H9 (cell line): ENCODE measurements around the gene LRRIQ4. TPM values are rescaled to one million over a fixed set of nuclear protein-coding genes. Genes with fewer than 3 reads are reported as not detected.

ENCODE experiments used
- DNase-seq: peaks from one replicate; pipeline ENCODE4 v3.0.0-alpha.2; 2017
- H2AFZ ChIP-seq: one replicate; pipeline ENCODE4 v1.6.1; 2013; ENCODE audit warnings: mild to moderate bottlenecking, low read length, control low read depth, moderate library complexity
- H2AK5ac ChIP-seq: 2 replicates; pipeline ENCODE4 v1.6.1; 2013; ENCODE audit warnings: low read length, control low read depth, mixed read lengths; ENCODE audit not compliant: insufficient read length
- H2BK120ac ChIP-seq: one replicate; pipeline ENCODE4 v1.6.1; 2013; ENCODE audit warnings: low read depth, mild to moderate bottlenecking, low read length, control low read depth, inconsistent platforms; ENCODE audit not compliant: poor library complexity, severe bottlenecking
- H2BK12ac ChIP-seq: 2 replicates; pipeline ENCODE4 v1.6.1; 2013; ENCODE audit warnings: low read length, control low read depth, mixed read lengths, low read depth; ENCODE audit not compliant: insufficient read length
- H2BK15ac ChIP-seq: 2 replicates; pipeline ENCODE4 v1.6.1; 2013; ENCODE audit warnings: low read depth, low read length, control low read depth
- H2BK20ac ChIP-seq: one replicate; pipeline ENCODE4 v1.6.1; 2013; ENCODE audit warnings: low read depth, mild to moderate bottlenecking, low read length, control low read depth, inconsistent platforms; ENCODE audit not compliant: poor library complexity, severe bottlenecking
- H2BK5ac ChIP-seq: 2 replicates; pipeline ENCODE4 v1.6.1; 2013; ENCODE audit warnings: low read length, control low read depth, mixed read lengths; ENCODE audit not compliant: insufficient read length
- H3K14ac ChIP-seq: 2 replicates; pipeline ENCODE4 v1.6.1; 2013; ENCODE audit warnings: low read length, control low read depth; ENCODE audit not compliant: insufficient read depth
- H3K18ac ChIP-seq: 2 replicates; pipeline ENCODE4 v1.6.1; 2013; ENCODE audit warnings: low read depth, mild to moderate bottlenecking, mixed read lengths, low read length, control low read depth; ENCODE audit not compliant: insufficient read length
- H3K23ac ChIP-seq: 2 replicates; pipeline ENCODE4 v1.6.1; 2013; ENCODE audit warnings: low read length, control low read depth, mixed read lengths, low read depth; ENCODE audit not compliant: insufficient read length
- H3K23me2 ChIP-seq: 2 replicates; pipeline ENCODE4 v1.6.1; 2013; ENCODE audit warnings: low read depth, mild to moderate bottlenecking, mixed read lengths, low read length, control low read depth; ENCODE audit not compliant: insufficient read length, poor library complexity, severe bottlenecking
- H3K27ac ChIP-seq: 2 replicates; pipeline ENCODE4 v1.5.1; 2013; ENCODE audit warnings: low read length, control low read depth, mixed read lengths, low read depth; ENCODE audit not compliant: insufficient read length
- H3K27me3 ChIP-seq: 2 replicates; pipeline ENCODE4 v1.6.1; 2013; ENCODE audit warnings: low read length, control low read depth, inconsistent platforms; ENCODE audit not compliant: insufficient read depth
- H3K4ac ChIP-seq: 2 replicates; pipeline ENCODE4 v1.6.1; 2013; ENCODE audit warnings: low read depth, mild to moderate bottlenecking, control low read depth, inconsistent platforms, low read length, moderate library complexity
- H3K4me1 ChIP-seq: 2 replicates; pipeline ENCODE4 v1.6.1; 2013; ENCODE audit warnings: low read length, control low read depth, inconsistent platforms; ENCODE audit not compliant: insufficient read depth
- H3K4me2 ChIP-seq: 2 replicates; pipeline ENCODE4 v1.6.1; 2013; ENCODE audit warnings: low read length, control low read depth, mixed read lengths; ENCODE audit not compliant: insufficient read length, insufficient read depth
- H3K56ac ChIP-seq: 2 replicates; pipeline ENCODE4 v1.6.1; 2013; ENCODE audit warnings: low read depth, mild to moderate bottlenecking, mixed read lengths, low read length, control low read depth; ENCODE audit not compliant: insufficient read length
- H3K79me1 ChIP-seq: 2 replicates; pipeline ENCODE4 v1.6.1; 2013; ENCODE audit warnings: low read depth, mild to moderate bottlenecking, moderate library complexity, low read length, control low read depth, inconsistent platforms; ENCODE audit not compliant: insufficient read depth, poor library complexity, severe bottlenecking
- H3K79me2 ChIP-seq: 2 replicates; pipeline ENCODE4 v1.6.1; 2013; ENCODE audit warnings: low read length, control low read depth, inconsistent platforms; ENCODE audit not compliant: insufficient read depth
- H3K9ac ChIP-seq: 2 replicates; pipeline ENCODE4 v1.6.1; 2013; ENCODE audit warnings: low read length, control low read depth, mixed read lengths; ENCODE audit not compliant: insufficient read length; ENCODE audit errors: extremely low read depth
- H3K9me3 ChIP-seq: one replicate; pipeline ENCODE4 v1.6.1; 2013; ENCODE audit warnings: low read depth, low read length, inconsistent platforms; ENCODE audit not compliant: control insufficient read depth
- H3T11ph ChIP-seq: one replicate; pipeline ENCODE4 v1.6.1; 2013; ENCODE audit warnings: mild to moderate bottlenecking, low read length, control low read depth, inconsistent platforms
- H4K20me1 ChIP-seq: one replicate; pipeline ENCODE4 v1.6.1; 2013; ENCODE audit not compliant: control insufficient read depth, insufficient read length, insufficient read depth
- H4K5ac ChIP-seq: 2 replicates; pipeline ENCODE4 v1.6.1; 2013; ENCODE audit warnings: low read depth, mild to moderate bottlenecking, mixed read lengths, low read length, control low read depth; ENCODE audit not compliant: insufficient read length
- H4K8ac ChIP-seq: replicated peaks from 2 replicates; pipeline ENCODE4 v1.6.1; 2013; ENCODE audit warnings: low read length, control low read depth, mixed read lengths, low read depth; ENCODE audit not compliant: insufficient read length
- H4K91ac ChIP-seq: 2 replicates; pipeline ENCODE4 v1.6.1; 2013; ENCODE audit warnings: low read depth, mild to moderate bottlenecking, moderate library complexity, mixed read lengths, low read length, control low read depth; ENCODE audit not compliant: insufficient read length
- H3K27ac Mint-ChIP-seq, 3 experiments: 2 replicates in 2 of 3; 3 replicates in 1 of 3; pipeline ENCODE4 v1.8.0; 2020 to 2021; ENCODE audit warnings: mixed read lengths in 3 of 3, mild to moderate bottlenecking in 1 of 3, moderate library complexity in 1 of 3
- H3K27me3 Mint-ChIP-seq: 2 replicates; pipeline ENCODE4 v1.8.0; 2021; ENCODE audit warnings: low read depth, mild to moderate bottlenecking, moderate library complexity, mixed read lengths
- H3K36me3 Mint-ChIP-seq, 3 experiments: 2 replicates in 2 of 3; 3 replicates in 1 of 3; pipeline ENCODE4 v1.8.0; 2020 to 2021; ENCODE audit warnings: low read depth in 3 of 3, mixed read lengths in 3 of 3; ENCODE audit not compliant: insufficient read depth in 1 of 3
- H3K4me1 Mint-ChIP-seq, 2 experiments: 2 replicates each; pipeline ENCODE4 v1.8.0; 2020; ENCODE audit warnings: mixed read lengths in 2 of 2
- H3K4me3 Mint-ChIP-seq, 2 experiments: 2 replicates in 1 of 2; 3 replicates in 1 of 2; pipeline ENCODE4 v1.8.0; 2020 to 2021; ENCODE audit warnings: mild to moderate bottlenecking in 2 of 2, mixed read lengths in 2 of 2, moderate library complexity in 1 of 2
- H3K9me3 Mint-ChIP-seq, 2 experiments: 2 replicates in 1 of 2; 3 replicates in 1 of 2; pipeline ENCODE4 v1.8.0; 2020; ENCODE audit warnings: mild to moderate bottlenecking in 2 of 2, mixed read lengths in 2 of 2, moderate library complexity in 1 of 2
- CTCF ChIP-seq: fragments of 200-600 bp; sonication (generic); conservative IDR thresholded peaks from 3 replicates; pipeline ENCODE4 v1.8.0; 2021; ENCODE audit warnings: antibody characterized with exemption, mild to moderate bottlenecking
- WGBS: extraction: QIAGEN DNeasy Blood & Tissue Kit; methylation state at CpG from one replicate; pipeline ENCODE4 v1.1.7; 2013; ENCODE audit warnings: missing lambda C conversion rate, low lambda C conversion rate, mixed read lengths; ENCODE audit not compliant: insufficient read length; ENCODE audit errors: extremely low coverage; 5-methylcytosine and 5-hydroxymethylcytosine counted together
- total RNA-seq: library from RNA; stranded (reverse); gene quantifications from 2 replicates; pipeline ENCODE4 v1.2.1, GENCODE V29; 2021

LRRIQ4 gene
- total RNA-seq, 1 experiment from 2014 or later: not detected

- no peak for TF ChIP-seq CTCF
- H3K27ac Mint-ChIP-seq: no peak overlapping the region; a peak in 1 of 7 replicates
- no peak overlapping the region for H3T11ph ChIP-seq
- no peak overlapping the region for H2AK5ac ChIP-seq
- H3K9me3 ChIP-seq: no peaks in the 10 kb centered on the region
- WGBS: no CpG with 5 or more reads among the region's 3 CpGs
- H4K8ac ChIP-seq: no peak overlapping the region
- no peak overlapping the region for H3K9ac ChIP-seq
- no peak overlapping the region for H2BK20ac ChIP-seq
- no peak overlapping the region for H4K91ac ChIP-seq
- H4K5ac ChIP-seq: no peak overlapping the region
- no peak overlapping the region for H3K27ac ChIP-seq
- H3K4me1 Mint-ChIP-seq: no peaks in the 10 kb centered on the region
- no peak overlapping the region for H2BK12ac ChIP-seq
- no peak for DNase-seq
- H3K18ac ChIP-seq: no peak overlapping the region
- H3K56ac ChIP-seq: no peak overlapping the region
- H3K9me3 Mint-ChIP-seq: no peaks in the 10 kb centered on the region
- H3K79me1 ChIP-seq: no peaks in the 10 kb centered on the region
- no peaks in the 10 kb centered on the region for H3K23me2 ChIP-seq
- no peaks in the 10 kb centered on the region for H4K20me1 ChIP-seq
- H2BK15ac ChIP-seq: no peak overlapping the region
- no peaks in the 10 kb centered on the region for H3K4me1 ChIP-seq
- H3K27me3 Mint-ChIP-seq: no peaks in the 10 kb centered on the region
- H3K14ac ChIP-seq: no peak overlapping the region
- H3K27me3 ChIP-seq: no peaks in the 10 kb centered on the region
- no peak overlapping the region for H2BK5ac ChIP-seq
- H3K4ac ChIP-seq: no peak overlapping the region
- H3K23ac ChIP-seq: no peak overlapping the region
- no peaks in the 10 kb centered on the region for H3K36me3 Mint-ChIP-seq
- H3K79me2 ChIP-seq: no peaks in the 10 kb centered on the region
- no peak overlapping the region for H3K4me2 ChIP-seq
- no peak overlapping the region for H2AFZ ChIP-seq
- H2BK120ac ChIP-seq: no peak overlapping the region
- H3K4me3 Mint-ChIP-seq: no peak overlapping the region
Measured at GRCh38 chr3:169842960-169843359, 30.3 kb downstream of the LRRIQ4 start.
